HepG2 (cell line): ENCODE results near the gene SMTN. TPM values are rescaled to one million over a fixed set of nuclear protein-coding genes. Genes with fewer than 3 reads are reported as not detected.

Experiments
- CBX2 ChIP-seq, 2 experiments: fragments of 200-600 bp in 1 of 2; sonication (generic); formaldehyde crosslinking in 1 of 2; IDR thresholded peaks; 2 replicates each; pipeline versions ENCODE4 v1.7.0 to v1.8.1; 2018 to 2022; ENCODE audit warnings: low read depth in 2 of 2, low read length in 1 of 2, mild to moderate bottlenecking in 1 of 2, missing genetic modification reagents in 1 of 2
- CTCF ChIP-seq: sonication (generic); formaldehyde crosslinking; IDR thresholded peaks from 2 replicates; pipeline ENCODE4 v1.5.0; 2020; ENCODE audit warnings: mild to moderate bottlenecking, missing genetic modification reagents, moderate library complexity
- EED ChIP-seq: sonication (generic); formaldehyde crosslinking; IDR thresholded peaks from 2 replicates; pipeline ENCODE4 v1.5.0; 2020; ENCODE audit warnings: mild to moderate bottlenecking, missing genetic modification reagents
- FOSL1 ChIP-seq: sonication (generic); formaldehyde crosslinking; IDR thresholded peaks from 2 replicates; pipeline ENCODE4 v1.9.0; 2021; ENCODE audit warnings: missing genetic modification reagents, borderline replicate concordance
- GPBP1L1 ChIP-seq: sonication (generic); formaldehyde crosslinking; IDR thresholded peaks from 2 replicates; pipeline ENCODE4 v1.5.0; 2020; ENCODE audit warnings: mild to moderate bottlenecking, missing genetic modification reagents
- HOXA3 ChIP-seq: sonication (generic); formaldehyde crosslinking; IDR thresholded peaks from 2 replicates; pipeline ENCODE4 v1.5.0; 2020; ENCODE audit warnings: missing genetic modification reagents
- NFE2 ChIP-seq: sonication (generic); formaldehyde crosslinking; IDR thresholded peaks from 2 replicates; pipeline ENCODE4 v1.4.0; 2020; ENCODE audit warnings: missing genetic modification reagents
- NFKB2 ChIP-seq: sonication (generic); formaldehyde crosslinking; IDR thresholded peaks from 2 replicates; pipeline ENCODE4 v1.4.0; 2020; ENCODE audit warnings: missing genetic modification reagents, borderline replicate concordance
- NR2F2 ChIP-seq: IDR thresholded peaks from 2 replicates; pipeline ENCODE4 v1.6.1; 2012; ENCODE audit warnings: low read depth, inconsistent platforms, borderline replicate concordance
- RORA ChIP-seq: sonication (generic); formaldehyde crosslinking; IDR thresholded peaks from 2 replicates; pipeline ENCODE4 v1.5.0; 2020; ENCODE audit warnings: mild to moderate bottlenecking, missing genetic modification reagents, moderate library complexity
- SATB2 ChIP-seq: sonication (generic); formaldehyde crosslinking; IDR thresholded peaks from 2 replicates; pipeline ENCODE4 v1.5.0; 2020; ENCODE audit warnings: missing genetic modification reagents
- TARDBP ChIP-seq: sonication (generic); formaldehyde crosslinking; IDR thresholded peaks from 2 replicates; pipeline ENCODE4 v1.8.0; 2022; ENCODE audit warnings: mild to moderate bottlenecking, missing genetic modification reagents
- TEF ChIP-seq: sonication (generic); formaldehyde crosslinking; IDR thresholded peaks from 2 replicates; pipeline ENCODE4 v1.5.0; 2020; ENCODE audit warnings: missing genetic modification reagents
- ZBTB34 ChIP-seq: sonication (generic); formaldehyde crosslinking; IDR thresholded peaks from 2 replicates; pipeline ENCODE4 v1.8.0; 2022; ENCODE audit warnings: mild to moderate bottlenecking, missing genetic modification reagents
- ZC3H13 ChIP-seq: sonication (generic); formaldehyde crosslinking; IDR thresholded peaks from 2 replicates; pipeline ENCODE4 v1.8.1; 2023; ENCODE audit warnings: mild to moderate bottlenecking, missing genetic modification reagents, moderate library complexity
- ZNF30 ChIP-seq: sonication (generic); formaldehyde crosslinking; IDR thresholded peaks from 2 replicates; pipeline ENCODE4 v1.5.0; 2020; ENCODE audit warnings: mild to moderate bottlenecking, missing genetic modification reagents
- ZNF691 ChIP-seq: sonication (generic); formaldehyde crosslinking; IDR thresholded peaks from 2 replicates; pipeline ENCODE4 v1.4.0; 2020; ENCODE audit warnings: missing genetic modification reagents, low read depth, mild to moderate bottlenecking, borderline replicate concordance
- ZNF777 ChIP-seq: sonication (generic); formaldehyde crosslinking; IDR thresholded peaks from 2 replicates; pipeline ENCODE4 v1.4.0; 2020; ENCODE audit warnings: missing genetic modification reagents
- ZNF891 ChIP-seq: sonication (generic); formaldehyde crosslinking; IDR thresholded peaks from 2 replicates; pipeline ENCODE4 v1.5.0; 2020; ENCODE audit warnings: mild to moderate bottlenecking, missing genetic modification reagents
- polyA plus RNA-seq, 8 experiments: library from polyadenylated mRNA; depleted of rRNA in 3 of 8; stranded (reverse) in 7 of 8; unstranded in 1 of 8; fragments of >200 nt; fragmentation: Illumina TruSeq in 4 of 8; extraction: Trizol in 4 of 8; gene quantifications; 2 replicates each; pipeline versions ENCODE4 v1.2.1 to v1.2.3, GENCODE V29; 2011 to 2016; ENCODE audit warnings: low read depth in 4 of 8, missing spikeins in 1 of 8, mixed read lengths in 1 of 8; ENCODE audit not compliant: insufficient read depth in 1 of 8
- total RNA-seq, 5 experiments: library from RNA; depleted of rRNA; stranded (reverse); fragments of >200 nt; fragmentation: Illumina TruSeq; extraction: Trizol; gene quantifications; 2 replicates each; pipeline ENCODE4 v1.2.3, GENCODE V29; 2016; ENCODE audit warnings: low read depth in 1 of 5

The SMTN gene
- total and polyA plus RNA-seq, 2 of the 13 experiments (the other 11 are each of a cell fraction or from before 2014, with no cell fraction given), result 14.7 to 26.1 TPM

- TF ChIP-seq ZBTB34 (CRISPR knock-in tag) (peak; percentile 63; the same call in 1 of the 2 replicates), CTCF (CRISPR knock-in tag) (no peak; the same call in 1 of the 2 replicates), ZNF691 (CRISPR knock-in tag) (peak; percentile 72; the same call in 1 of the 2 replicates), ZNF777 (CRISPR knock-in tag) (peak; percentile 93), NFKB2 (CRISPR knock-in tag) (peak; percentile 91; the same call in 1 of the 2 replicates), TARDBP (peak; percentile 79), EED (no peak), NR2F2 (0 out of 2 replicates have a peak, but pooled peaks have one; percentile 35), NFE2 (CRISPR knock-in tag) (no peak), FOSL1 (CRISPR knock-in tag) (peak; percentile 82; the same call in 1 of the 2 replicates), RORA (no peak), ZC3H13 (CRISPR knock-in tag) (no peak), TEF (CRISPR knock-in tag) (no peak; the same call in 1 of the 2 replicates), GPBP1L1 (no peak), CBX2 (IDR thresholded peaks at IDR 0.05; ENCODE audit: low read depth, low read length) (no peak), CBX2 (CRISPR knock-in tag; IDR thresholded peaks at IDR 0.05; ENCODE audit: low read depth) (no peak), HOXA3 (CRISPR knock-in tag) (peak; percentile 100), ZNF30 (CRISPR knock-in tag) (no peak), SATB2 (CRISPR knock-in tag) (no peak), ZNF891 (CRISPR knock-in tag) (peak; percentile 36; the same call in 1 of the 2 replicates)
Measured at GRCh38 chr22:31055635-31056159, 25.4 kb upstream of the SMTN start (continued).
